RPMI7951 (cell line): ENCODE data around the gene DIAPH3. TPM values are rescaled to one million over a fixed set of nuclear protein-coding genes. Genes with fewer than 3 reads are reported as not detected.
A peak's percentile ranks its signal among the peaks of the same experiment; 100 is the strongest.
"Not testable (repeated sequence)": the region's sequence is repeated elsewhere in the genome, so short reads cannot be mapped to it uniquely, and the experiment has no call there.

ENCODE experiments used
- DNase-seq: peaks from one replicate; pipeline ENCODE4 v3.0.0-alpha.2; 2012; ENCODE audit warnings: low read depth
- total RNA-seq: library from RNA; depleted of rRNA; stranded (reverse); fragments of >200 nt; shearing (Covaris generic); gene quantifications from 2 replicates; pipeline ENCODE4 v1.2.3, GENCODE V29; 2014; rRNA removed

The DIAPH3 gene
- 20.2 and 25.1 TPM in 2 replicates for total RNA-seq

- peak; percentile 92 for DNase-seq
These were observed at the start of gene DIAPH3 for GRCh38 chr13:60163478-60164233. DIAPH3 (minus strand) TSS chr13:60163928; CDS start chr13:60163766, 162 bp downstream.

- DNase-seq, result no peak
These were observed 49.6 kb upstream of the DIAPH3 start for GRCh38 chr13:60213236-60213744.

GRCh38 chr13:60211548-60211947, 47.8 kb upstream of the DIAPH3 start:
- no peak for DNase-seq

GRCh38 chr13:60210510-60211330, 47.0 kb upstream of the DIAPH3 start:
- no peak for DNase-seq

GRCh38 chr13:60205499-60205898, 41.8 kb upstream of the DIAPH3 start:
- DNase-seq, result not testable (repeated sequence)

- DNase-seq, result no peak
These were observed 37.6 kb upstream of the DIAPH3 start for GRCh38 chr13:60201286-60201685.

GRCh38 chr13:60195893-60196292, 32.2 kb upstream of the DIAPH3 start:
- not testable (repeated sequence) for DNase-seq

- no peak for DNase-seq
These were observed 19.2 kb upstream of the DIAPH3 start for GRCh38 chr13:60182907-60183306.

GRCh38 chr13:60178327-60178726, 14.6 kb upstream of the DIAPH3 start:
- DNase-seq, result no peak

- DNase-seq, result no peak
These were observed 11.8 kb upstream of the DIAPH3 start for GRCh38 chr13:60175571-60175970.

- no peak for DNase-seq
These were observed 10.4 kb upstream of the DIAPH3 start for GRCh38 chr13:60174113-60174512.

GRCh38 chr13:60172111-60172510, 8.4 kb upstream of the DIAPH3 start:
- DNase-seq, result no peak

- no peak for DNase-seq
These were observed 6.7 kb upstream of the DIAPH3 start for GRCh38 chr13:60170414-60170813.

- DNase-seq, result no peak
These were observed 5.7 kb upstream of the DIAPH3 start for GRCh38 chr13:60169239-60170031.

- DNase-seq, result no peak
These were observed 3.4 kb upstream of the DIAPH3 start for GRCh38 chr13:60167121-60167520.

GRCh38 chr13:60165391-60166099, 1.8 kb upstream of the DIAPH3 start:
- DNase-seq, result no peak

GRCh38 chr13:60164234-60164889, 634 bp upstream of the DIAPH3 start:
- no peak for DNase-seq

GRCh38 chr13:60162096-60162495, 1.6 kb downstream of the DIAPH3 start:
- DNase-seq, result no peak

- no peak for DNase-seq
These were observed 5.4 kb downstream of the DIAPH3 start for GRCh38 chr13:60158321-60158801.

- no peak for DNase-seq
These were observed 7.8 kb downstream of the DIAPH3 start for GRCh38 chr13:60155978-60156377.

- no peak for DNase-seq
These were observed 10.8 kb downstream of the DIAPH3 start for GRCh38 chr13:60152904-60153303.
